Spleen (tissue), 11 donors: ENCODE results near the gene FAM168B. TPM values are rescaled to one million over a fixed set of nuclear protein-coding genes. Genes with fewer than 3 reads are reported as not detected.

Source experiments
- DNase-seq: peaks from one replicate; pipeline ENCODE4 v3.0.0-alpha.2; 2020
- H3K27ac ChIP-seq, 8 donors: fragments of 200-600 bp; sonication (generic) in 7 of 8; 1 replicate in 4 of 8; 2 replicates in 4 of 8; pipeline versions ENCODE4 v1.5.0 to v1.8.0; 2016 to 2021; ENCODE audit warnings: inconsistent platforms in 4 of 8, mild to moderate bottlenecking in 4 of 8, moderate library complexity in 1 of 8
- H3K27me3 ChIP-seq, 7 donors: fragments of 200-600 bp; sonication (generic) in 6 of 7; replicated peaks in 1 of 7; 1 replicate in 4 of 7; 2 replicates in 3 of 7; pipeline versions ENCODE4 v1.5.0 to v1.8.0; 2016 to 2021; ENCODE audit warnings: inconsistent platforms in 3 of 7, mild to moderate bottlenecking in 1 of 7
- H3K36me3 ChIP-seq, 6 donors: fragments of 200-600 bp; sonication (generic) in 5 of 6; 1 replicate in 4 of 6; 2 replicates in 2 of 6; pipeline versions ENCODE4 v1.5.0 to v1.8.0; 2016 to 2021; ENCODE audit warnings: inconsistent platforms in 2 of 6
- H3K4me1 ChIP-seq, 6 donors: fragments of 200-600 bp; sonication (generic) in 5 of 6; 1 replicate in 3 of 6; 2 replicates in 3 of 6; pipeline versions ENCODE4 v1.5.0 to v1.8.0; 2016 to 2021; ENCODE audit warnings: inconsistent platforms in 3 of 6
- H3K4me3 ChIP-seq, 8 donors: fragments of 200-600 bp; sonication (generic) in 7 of 8; 1 replicate in 4 of 8; 2 replicates in 4 of 8; pipeline versions ENCODE4 v1.5.0 to v1.8.0; 2016 to 2021; ENCODE audit warnings: inconsistent platforms in 4 of 8, mild to moderate bottlenecking in 4 of 8, moderate library complexity in 2 of 8
- H3K9me3 ChIP-seq, 8 donors: fragments of 200-600 bp; sonication (generic) in 7 of 8; 1 replicate in 4 of 8; 2 replicates in 4 of 8; pipeline versions ENCODE4 v1.5.0 to v1.8.0; 2016 to 2021; ENCODE audit warnings: inconsistent platforms in 4 of 8
- CTCF ChIP-seq, 11 experiments: fragments of 200-600 bp in 7 of 11; fragments of 450-650 bp in 4 of 11; sonication (generic) in 4 of 11; IDR thresholded peaks in 8 of 11; conservative IDR thresholded peaks in 3 of 11; 1 replicate in 7 of 11; 2 replicates in 4 of 11; pipeline versions ENCODE4 v1.4.0 to v1.8.0; 2016 to 2021; ENCODE audit warnings: antibody characterized with exemption in 11 of 11, inconsistent platforms in 4 of 11, mild to moderate bottlenecking in 1 of 11
- POLR2A ChIP-seq, 3 donors: fragments of 450-650 bp; IDR thresholded peaks; one replicate each; pipeline ENCODE4 v1.5.1; 2017; ENCODE audit warnings: antibody characterized with exemption in 3 of 3, mild to moderate bottlenecking in 1 of 3
- POLR2AphosphoS5 ChIP-seq, 3 donors: sonication (generic); formaldehyde crosslinking; IDR thresholded peaks; one replicate each; pipeline ENCODE4 v1.5.1; 2017; ENCODE audit warnings: antibody characterized with exemption in 3 of 3
- WGBS, 5 donors: extraction: QIAGEN DNeasy Blood & Tissue Kit in 3 of 5; methylation state at CpG; one replicate each; pipeline versions ENCODE4 v1.1.5 to v1.1.7; 2013 to 2018; 5-methylcytosine and 5-hydroxymethylcytosine counted together
- intact Hi-C: fragments of 100-400 bp; cut with DNase I; formaldehyde crosslinking; loops from one replicate; pipeline ENCODE4 v1.15.0; 2023; ENCODE audit warnings: low total_unique reads
- polyA plus RNA-seq, 3 donors: library from polyadenylated mRNA; stranded (reverse); fragments of 200-250 nt; gene quantifications; one replicate each; pipeline ENCODE4 v1.2.1, GENCODE V29; 2013
- total RNA-seq, 7 donors: library from RNA; depleted of rRNA in 3 of 7; stranded (reverse); fragments of >200 nt in 3 of 7; fragmentation: NEBNext Ultra II Directional in 4 of 7; extraction: Animal tissue kit (Norgen Biotek cat#: 25700) in 4 of 7; gene quantifications; one replicate each; pipeline versions ENCODE4 v1.1.0 to v1.2.1, GENCODE V29; 2016 to 2021
- donor health status: healthy with polysubstance abuse.
- donor health status: DM: no; HTN: no; CAD: no; lungs with moderate emphysema.
- donor health status: DM: no; HTN: no; CAD: no.
- donor health status: Bipolar disorder and iron deficiency.
- donor health status: healthy.
- donor health status: DM: no; HTN: no; CAD: no.
- donor health status: DM: yes; HTN: yes; CAD: no.

FAM168B gene
- total and polyA plus RNA-seq, 10 donors, result 10.9 to 107 (median 57.5) TPM

DNA sequence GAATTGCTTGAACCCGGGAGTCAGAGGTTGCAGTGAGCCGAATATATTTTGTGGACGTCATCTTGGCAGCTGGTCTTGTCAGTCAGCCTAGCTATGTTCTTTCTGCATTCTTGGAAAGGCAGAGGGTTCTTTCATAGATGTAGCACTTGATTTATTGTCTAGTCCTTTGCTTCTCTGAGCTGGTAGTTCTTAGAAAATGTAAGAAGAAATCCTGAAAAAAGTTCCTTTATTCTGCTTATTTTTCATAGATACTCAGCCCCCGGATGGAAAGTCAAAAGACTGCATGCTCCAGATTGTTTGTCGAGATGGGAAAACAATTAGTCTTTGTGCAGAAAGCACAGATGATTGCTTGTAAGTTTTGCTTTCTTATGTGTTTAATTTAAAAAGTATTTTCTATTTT is 33.2 kb upstream of the FAM168B start:
- TF ChIP-seq CTCF (IDR thresholded peaks at IDR 0.05 in 8 of 11, conservative IDR thresholded peaks at IDR 0.05 in 3 of 11) (no peak), POLR2A (IDR thresholded peaks at IDR 0.05) (no peak), POLR2AphosphoS5 (IDR thresholded peaks at IDR 0.05) (no peak)
- Histone ChIP-seq H3K27me3 (no peaks in the 10 kb centered on the region), H3K9me3 (peaks cover 0 to 7% (median 4%) of the 10 kb centered on the region in 8 donors), H3K27ac (no peak overlapping the region), H3K36me3 (peaks cover 0 to 99% (median 74%) of the 10 kb centered on the region in 6 donors), H3K4me3 (no peak overlapping the region), H3K4me1 (peaks cover 0 to 2% (median 0%) of the 10 kb centered on the region in 6 donors)
- intact Hi-C loops, result no loop called here
- DNase-seq, result no peak
- WGBS, 5 donors, result 93 to 97% (median 95%) methylated on average over 5 of the region's 5 CpGs

- Histone ChIP-seq H3K4me3 (no peak overlapping the region), H3K27ac (no peak overlapping the region), H3K36me3 (peaks cover 0 to 98% (median 68%) of the 10 kb centered on the region in 6 donors), H3K4me1 (peaks cover 0 to 8% (median 4%) of the 10 kb centered on the region in 6 donors), H3K27me3 (no peaks in the 10 kb centered on the region), H3K9me3 (peaks cover 0 to 6% (median 4%) of the 10 kb centered on the region in 8 donors)
- intact Hi-C loops, result no loop called here
- no peak for DNase-seq
- 90 to 92% (median 91%) methylated on average over 7 of the region's 7 CpGs for WGBS, 5 donors
- no peak for TF ChIP-seq POLR2AphosphoS5 (IDR thresholded peaks at IDR 0.05)
- TF ChIP-seq POLR2A (IDR thresholded peaks at IDR 0.05), result no peak
- TF ChIP-seq CTCF (IDR thresholded peaks at IDR 0.05 in 8 of 11, conservative IDR thresholded peaks at IDR 0.05 in 3 of 11), result no peak
These were observed 32.0 kb upstream of the FAM168B start for GRCh38 chr2:131125195-131125757.

- Histone ChIP-seq H3K9me3 (no peaks in the 10 kb centered on the region), H3K27me3 (no peaks in the 10 kb centered on the region), H3K36me3 (peaks cover 0 to 80% (median 49%) of the 10 kb centered on the region in 6 donors), H3K4me1 (peaks cover 0 to 18% (median 4%) of the 10 kb centered on the region in 6 donors), H3K27ac (no peak overlapping the region), H3K4me3 (no peak overlapping the region)
- intact Hi-C loops, result no loop called here
- no peak for DNase-seq
- WGBS, 5 donors, result 96 to 100% (median 98%) methylated on average over 3 of the region's 3 CpGs
- no peak for TF ChIP-seq CTCF (IDR thresholded peaks at IDR 0.05 in 8 of 11, conservative IDR thresholded peaks at IDR 0.05 in 3 of 11)
- no peak for TF ChIP-seq POLR2A (IDR thresholded peaks at IDR 0.05)
- no peak for TF ChIP-seq POLR2AphosphoS5 (IDR thresholded peaks at IDR 0.05)
These were observed 29.9 kb upstream of the FAM168B start for GRCh38 chr2:131123192-131123591.

DNA sequence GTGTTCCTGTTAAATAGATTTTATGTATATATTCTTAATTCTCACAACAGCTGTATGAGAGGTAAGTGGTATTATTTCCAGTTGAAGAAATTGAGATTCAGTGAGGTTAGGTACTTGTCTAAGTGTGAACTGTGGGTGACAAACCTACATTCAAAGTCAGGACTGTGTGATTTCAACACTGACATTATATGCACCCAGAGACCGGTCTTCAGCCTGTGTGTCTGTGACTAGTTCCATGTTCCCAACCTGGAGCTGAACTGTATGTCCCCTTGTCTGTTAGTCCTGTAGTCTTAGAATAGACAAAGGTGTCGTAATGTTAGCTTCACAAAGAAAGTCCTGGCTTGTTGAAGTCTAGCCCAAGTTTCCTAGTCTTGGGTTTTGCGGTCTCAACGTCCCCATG is 29.2 kb upstream of the FAM168B start:
- no peaks in the 10 kb centered on the region for H3K9me3 ChIP-seq
- intact Hi-C loops, result no loop called here
- no peak for DNase-seq
- WGBS, 5 donors, result 92 to 97% (median 96%) methylated on average over 4 of the region's 4 CpGs
- H3K4me3 ChIP-seq, result no peak overlapping the region
- no peak overlapping the region for H3K27ac ChIP-seq
- peaks cover 0 to 25% (median 4%) of the 10 kb centered on the region in 6 donors for H3K4me1 ChIP-seq
- no peaks in the 10 kb centered on the region for H3K27me3 ChIP-seq
- peaks cover 0 to 79% (median 42%) of the 10 kb centered on the region in 6 donors for H3K36me3 ChIP-seq
- TF ChIP-seq POLR2AphosphoS5 (IDR thresholded peaks at IDR 0.05), result no peak
- no peak for TF ChIP-seq POLR2A (IDR thresholded peaks at IDR 0.05)
- no peak for TF ChIP-seq CTCF (IDR thresholded peaks at IDR 0.05 in 8 of 11, conservative IDR thresholded peaks at IDR 0.05 in 3 of 11)
